Lower lobe of right lung (tissue), 2 donors: ENCODE data around the gene SPIN2B. TPM values are rescaled to one million over a fixed set of nuclear protein-coding genes. Genes with fewer than 3 reads are reported as not detected.

ENCODE experiments used
- ATAC-seq, 2 donors: fragments of 200-7000 bp; cut with Tn5 transposase; one replicate each; pipeline ENCODE4 v1.9.1; 2020 to 2022; ENCODE audit warnings: mild to moderate bottlenecking in 2 of 2, moderate library complexity in 2 of 2
- DNase-seq: peaks from one replicate; pipeline ENCODE4 v3.0.0-alpha.2; 2020
- H3K27ac ChIP-seq: fragments of 200-600 bp; one replicate; pipeline ENCODE4 v1.8.0; 2022
- H3K27me3 ChIP-seq: fragments of 200-600 bp; one replicate; pipeline ENCODE4 v1.8.0; 2022; ENCODE audit warnings: low read depth
- H3K36me3 ChIP-seq: fragments of 200-600 bp; one replicate; pipeline ENCODE4 v1.8.0; 2022; ENCODE audit warnings: mild to moderate bottlenecking
- H3K4me1 ChIP-seq: fragments of 200-600 bp; one replicate; pipeline ENCODE4 v1.8.0; 2022
- H3K4me3 ChIP-seq: fragments of 200-600 bp; one replicate; pipeline ENCODE4 v1.8.0; 2022; ENCODE audit warnings: mild to moderate bottlenecking
- H3K9me3 ChIP-seq: fragments of 200-600 bp; one replicate; pipeline ENCODE4 v1.8.0; 2022
- intact Hi-C: fragments of 100-400 bp; cut with DNase I; formaldehyde crosslinking; loops from one replicate; pipeline ENCODE4 v1.11.0; 2022
- total RNA-seq: library from RNA; stranded (reverse); fragmentation: NEBNext Ultra II Directional; extraction: Animal tissue kit (Norgen Biotek cat#: 25700); gene quantifications from one replicate; pipeline ENCODE4 v1.2.1, GENCODE V29; 2021
- TF ChIP-seq, protein P1 (sequence below): fragments of 200-600 bp; IDR thresholded peaks from one replicate; pipeline ENCODE4 v1.8.0; 2022; ENCODE audit warnings: antibody characterized with exemption, mild to moderate bottlenecking
- donor health status: DM: no; HTN: yes; CAD: no; lungs with severe emphysema.

The SPIN2B gene
- total RNA-seq, 1 donor from 2014 or later = 9.8 TPM

DNA sequence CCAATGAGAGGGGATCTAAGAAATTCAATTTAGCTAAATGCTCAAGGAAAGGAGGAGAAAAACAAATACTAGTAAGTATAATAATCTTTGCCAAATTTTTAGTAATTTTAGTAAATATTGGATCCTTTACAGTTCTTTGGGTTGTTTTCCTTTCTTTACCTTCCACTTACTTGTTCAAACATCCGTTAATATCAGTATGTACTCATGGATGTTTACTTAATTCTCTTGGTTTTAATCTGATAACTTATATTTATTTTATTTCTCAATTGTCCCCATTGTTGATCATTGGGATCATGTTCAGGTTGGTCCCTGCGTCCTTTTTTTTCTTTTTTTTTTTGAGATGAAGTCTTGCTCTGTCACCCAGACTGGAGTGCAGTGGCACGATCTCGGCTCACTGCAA is 46.9 kb downstream of the SPIN2B start:
- DNase-seq (no peak), ATAC-seq (no peak)

DNA sequence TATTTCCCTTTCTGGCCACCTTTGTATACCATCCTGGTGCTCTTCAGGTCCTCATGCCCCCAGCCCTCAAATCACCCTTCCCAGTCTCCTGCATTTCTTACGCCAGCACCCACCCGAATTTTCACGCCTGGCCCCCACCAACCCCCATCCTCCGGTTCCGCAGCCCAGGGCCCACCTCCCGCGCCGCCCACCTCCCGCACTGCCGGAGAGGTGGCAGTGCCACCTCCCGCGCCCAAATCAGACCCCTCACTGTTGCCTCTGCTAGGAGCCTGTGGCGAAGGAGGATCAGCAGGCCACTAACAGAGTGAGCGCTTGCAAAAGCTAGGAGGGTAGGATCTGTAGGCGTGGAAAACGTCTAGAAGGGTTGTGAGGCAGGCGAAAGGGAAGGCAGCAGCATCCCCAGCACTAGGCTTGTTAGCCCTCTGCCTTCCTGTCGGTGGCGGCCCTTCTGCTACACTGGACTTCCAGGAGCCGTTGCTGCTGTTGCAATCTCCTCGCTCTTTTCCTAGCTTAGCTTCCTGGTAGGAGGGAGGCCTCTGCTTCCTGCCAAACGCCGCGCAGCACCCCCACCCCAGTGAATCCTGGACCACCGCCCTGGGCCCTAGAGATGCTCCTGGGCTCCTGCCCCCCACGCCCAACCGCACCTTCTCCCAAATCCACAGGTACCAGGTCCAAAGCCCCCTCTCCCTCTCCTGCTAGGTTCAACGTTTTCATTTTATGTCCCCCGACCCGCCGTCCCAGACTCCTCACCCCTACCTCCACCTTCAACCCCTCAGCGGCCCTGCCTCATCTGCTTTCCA is 51.0 kb downstream of the SPIN2B start:
- DNase-seq (no peak), ATAC-seq (no peak)
- no peaks in the 10 kb centered on the region for H3K36me3 ChIP-seq
- no peak overlapping the region for H3K27ac ChIP-seq
- intact Hi-C loops = no loop called here
- TF ChIP-seq, protein P1, sequence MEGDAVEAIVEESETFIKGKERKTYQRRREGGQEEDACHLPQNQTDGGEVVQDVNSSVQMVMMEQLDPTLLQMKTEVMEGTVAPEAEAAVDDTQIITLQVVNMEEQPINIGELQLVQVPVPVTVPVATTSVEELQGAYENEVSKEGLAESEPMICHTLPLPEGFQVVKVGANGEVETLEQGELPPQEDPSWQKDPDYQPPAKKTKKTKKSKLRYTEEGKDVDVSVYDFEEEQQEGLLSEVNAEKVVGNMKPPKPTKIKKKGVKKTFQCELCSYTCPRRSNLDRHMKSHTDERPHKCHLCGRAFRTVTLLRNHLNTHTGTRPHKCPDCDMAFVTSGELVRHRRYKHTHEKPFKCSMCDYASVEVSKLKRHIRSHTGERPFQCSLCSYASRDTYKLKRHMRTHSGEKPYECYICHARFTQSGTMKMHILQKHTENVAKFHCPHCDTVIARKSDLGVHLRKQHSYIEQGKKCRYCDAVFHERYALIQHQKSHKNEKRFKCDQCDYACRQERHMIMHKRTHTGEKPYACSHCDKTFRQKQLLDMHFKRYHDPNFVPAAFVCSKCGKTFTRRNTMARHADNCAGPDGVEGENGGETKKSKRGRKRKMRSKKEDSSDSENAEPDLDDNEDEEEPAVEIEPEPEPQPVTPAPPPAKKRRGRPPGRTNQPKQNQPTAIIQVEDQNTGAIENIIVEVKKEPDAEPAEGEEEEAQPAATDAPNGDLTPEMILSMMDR = no peak
- no peaks in the 10 kb centered on the region for H3K27me3 ChIP-seq
- no peak overlapping the region for H3K4me3 ChIP-seq
- no peaks in the 10 kb centered on the region for H3K4me1 ChIP-seq
- H3K9me3 ChIP-seq = no peaks in the 10 kb centered on the region

More for the DNA sequence above, 46.9 kb downstream of the SPIN2B start:
- Histone ChIP-seq H3K9me3 (no peaks in the 10 kb centered on the region), H3K36me3 (no peaks in the 10 kb centered on the region), H3K4me3 (no peak overlapping the region), H3K27ac (no peak overlapping the region), H3K4me1 (no peaks in the 10 kb centered on the region), H3K27me3 (no peaks in the 10 kb centered on the region)
- TF ChIP-seq, protein P1 = no peak
- intact Hi-C loops = no loop called here

Other genes with a start within 250 kb of the SPIN2B start
- 12.2 TPM for gene SPIN3, start 126.0 kb downstream of the SPIN2B start, total RNA-seq
- 0.74 TPM for gene SPIN2A, start 15.8 kb upstream of the SPIN2B start, total RNA-seq
- 6.1 TPM for gene FAAH2, start 165.2 kb upstream of the SPIN2B start, total RNA-seq